ENCODE data around the gene SPPL3.
"Not testable (repeated sequence)": the region's sequence is repeated elsewhere in the genome, so short reads cannot be mapped to it uniquely, and the experiment has no call there.

The SPPL3 gene

DNA sequence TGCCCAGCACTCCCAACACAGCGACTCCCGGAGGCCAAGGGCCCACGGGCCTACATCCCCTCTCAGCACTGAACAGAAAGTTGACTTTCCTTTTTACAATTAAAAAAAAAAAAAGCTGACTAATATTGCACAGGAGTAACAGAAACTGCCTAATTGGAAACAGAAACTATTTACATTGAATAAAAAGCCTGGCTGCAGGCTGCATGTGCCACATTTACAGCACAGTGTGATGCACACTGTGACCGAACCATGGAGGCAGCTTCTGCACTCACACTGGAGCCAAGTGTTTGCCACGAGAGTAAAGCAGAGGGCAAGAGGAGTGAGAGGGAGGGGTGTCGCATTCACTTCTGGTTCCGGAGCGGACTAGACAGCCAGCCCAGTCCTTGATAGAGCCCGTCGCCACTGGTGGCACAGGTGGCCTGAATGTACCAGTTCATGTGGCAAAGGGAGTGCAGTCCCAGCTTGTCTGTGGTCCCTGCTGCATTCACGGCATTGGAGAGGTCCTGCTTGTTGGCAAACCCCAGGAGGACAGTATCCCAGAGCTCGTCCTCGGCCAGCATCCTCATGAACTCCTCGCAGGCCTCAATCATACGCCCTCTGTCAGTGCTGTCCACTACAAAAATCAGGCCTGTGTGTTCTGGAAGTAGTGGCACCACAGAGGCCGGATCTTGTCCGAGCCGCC lies 59.2 kb downstream of the SPPL3 start:
- DNase-seq (ENCODE audit: low read depth in 2 of 2): no peak

DNA sequence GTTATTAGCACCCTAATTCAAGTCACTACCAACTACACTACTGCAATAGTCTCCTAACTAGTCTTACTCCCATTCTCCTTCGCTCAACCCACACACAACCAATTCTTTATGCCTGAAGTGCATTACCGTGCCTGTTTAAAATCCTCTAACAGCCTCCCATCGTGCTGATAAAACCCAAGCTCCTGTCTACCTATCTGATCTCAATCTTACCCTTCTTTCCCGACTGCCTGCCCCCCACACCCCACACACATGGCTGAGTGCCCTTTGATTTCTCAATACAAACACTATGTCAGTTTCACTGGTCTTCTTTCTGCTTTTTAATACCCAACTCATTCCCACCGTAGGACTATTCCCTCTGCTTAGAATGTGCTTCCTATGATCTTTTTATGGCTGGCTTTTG lies 59.9 kb downstream of the SPPL3 start:
- no peak for DNase-seq (ENCODE audit: low read depth in 2 of 2)

DNA sequence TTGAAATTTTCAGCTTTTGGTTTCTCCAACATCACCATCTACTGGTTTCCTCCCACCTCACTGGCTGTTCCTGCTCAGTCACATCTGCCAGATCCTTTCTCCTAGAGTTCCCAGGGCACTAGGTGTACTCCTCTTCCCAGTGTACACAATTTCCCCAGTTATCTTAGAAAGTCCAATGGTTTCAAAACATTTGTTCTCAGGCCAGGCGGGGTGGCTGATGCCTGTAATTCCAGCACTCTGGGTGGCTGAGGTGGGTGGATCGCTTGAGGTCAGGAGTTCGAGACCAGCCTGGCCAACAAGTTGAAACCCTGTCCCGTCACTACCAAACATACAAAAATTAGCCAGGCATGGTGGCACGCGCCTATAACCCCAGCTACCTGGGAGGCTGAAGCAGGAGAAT lies 60.7 kb downstream of the SPPL3 start:
- DNase-seq (ENCODE audit: low read depth in 2 of 2): no peak

DNA sequence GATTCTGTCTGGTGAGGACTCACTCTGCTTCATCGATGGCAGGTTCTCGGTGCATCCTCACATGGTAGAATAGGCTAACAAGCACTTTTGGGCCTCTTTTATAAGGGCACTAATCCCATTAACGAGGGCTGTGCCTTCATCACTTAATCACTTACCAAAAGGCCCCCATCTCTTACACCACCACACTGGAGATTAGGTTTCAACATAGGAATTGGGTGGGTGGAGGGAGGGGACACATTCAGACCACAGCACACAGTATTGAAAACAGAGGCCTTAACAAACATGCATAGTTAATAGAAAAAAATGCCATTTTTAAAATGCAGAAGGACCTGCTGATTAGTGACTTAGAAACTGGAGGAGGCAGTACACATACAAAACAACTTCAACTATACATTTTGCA lies 61.6 kb downstream of the SPPL3 start:
- no peak for DNase-seq (ENCODE audit: low read depth in 2 of 2)

DNA sequence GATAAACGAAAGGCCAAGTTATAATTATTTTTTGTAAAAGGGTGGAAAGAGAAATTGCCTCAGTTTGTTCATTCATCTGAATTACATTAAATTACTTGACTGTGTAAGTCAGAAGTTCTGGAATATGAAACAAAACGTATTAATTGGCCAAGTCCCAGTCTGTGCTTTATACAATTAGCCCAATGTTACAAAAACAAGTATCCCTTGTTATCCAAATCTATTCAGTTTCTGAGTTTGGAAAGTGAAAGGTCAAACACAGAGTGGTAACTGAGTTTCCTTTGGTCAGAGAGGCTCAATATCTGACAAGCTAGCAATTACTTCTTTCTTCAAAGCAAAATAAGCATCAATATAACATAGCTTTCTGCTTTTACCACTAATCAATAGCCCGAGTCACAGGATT lies 62.6 kb downstream of the SPPL3 start:
- DNase-seq (ENCODE audit: low read depth in 2 of 2): no peak

DNA sequence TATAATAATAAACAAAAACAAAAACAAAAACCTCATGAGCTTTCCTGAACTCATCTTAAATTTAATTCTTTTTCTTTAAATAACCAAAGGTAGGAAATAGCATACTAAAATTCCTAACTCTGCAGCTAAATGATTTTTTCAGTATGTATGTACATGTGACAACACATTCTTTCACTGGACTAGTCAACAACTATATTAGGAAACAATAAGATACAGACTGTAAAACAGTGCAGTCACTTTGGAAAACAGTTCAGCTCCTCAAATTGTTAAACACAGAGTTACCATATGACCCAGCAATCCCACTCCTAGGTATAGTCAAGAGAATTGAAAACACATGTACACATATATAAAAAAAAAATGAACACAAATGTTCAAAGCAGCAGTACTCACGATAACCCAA lies 64.7 kb downstream of the SPPL3 start:
- DNase-seq (ENCODE audit: low read depth in 2 of 2): no peak

DNA sequence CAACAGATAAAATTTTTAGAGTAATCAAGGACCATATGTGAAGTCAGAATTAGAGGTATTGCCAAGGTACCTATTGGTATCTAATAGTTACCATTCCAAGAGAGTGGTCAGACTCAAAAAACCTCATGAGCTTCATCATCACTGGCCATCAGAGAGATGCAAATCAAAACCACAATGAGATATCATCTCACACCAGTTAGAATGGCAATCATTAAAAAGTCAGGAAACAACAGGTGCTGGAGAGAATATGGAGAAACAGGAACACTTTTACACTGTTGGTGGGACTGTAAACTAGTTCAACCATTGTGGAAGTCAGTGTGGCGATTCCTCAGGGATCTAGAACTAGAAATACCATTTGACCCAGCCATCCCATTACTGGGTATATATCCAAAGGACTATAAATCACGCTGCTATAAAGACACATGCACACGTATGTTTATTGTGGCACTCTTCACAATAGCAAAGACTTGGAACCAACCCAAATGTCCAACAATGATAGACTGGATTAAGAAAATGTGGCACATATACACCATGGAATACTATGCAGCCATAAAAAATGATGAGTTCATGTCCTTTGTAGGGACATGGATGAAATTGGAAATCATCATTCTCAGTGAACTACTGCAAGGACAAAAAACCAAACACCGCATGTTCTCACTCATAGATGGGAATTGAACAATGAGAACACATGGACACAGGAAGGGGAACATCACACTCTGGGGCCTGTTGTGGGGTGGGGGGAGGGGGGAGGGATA lies 65.4 kb downstream of the SPPL3 start:
- DNase-seq (ENCODE audit: low read depth in 2 of 2): not testable (repeated sequence)

DNA sequence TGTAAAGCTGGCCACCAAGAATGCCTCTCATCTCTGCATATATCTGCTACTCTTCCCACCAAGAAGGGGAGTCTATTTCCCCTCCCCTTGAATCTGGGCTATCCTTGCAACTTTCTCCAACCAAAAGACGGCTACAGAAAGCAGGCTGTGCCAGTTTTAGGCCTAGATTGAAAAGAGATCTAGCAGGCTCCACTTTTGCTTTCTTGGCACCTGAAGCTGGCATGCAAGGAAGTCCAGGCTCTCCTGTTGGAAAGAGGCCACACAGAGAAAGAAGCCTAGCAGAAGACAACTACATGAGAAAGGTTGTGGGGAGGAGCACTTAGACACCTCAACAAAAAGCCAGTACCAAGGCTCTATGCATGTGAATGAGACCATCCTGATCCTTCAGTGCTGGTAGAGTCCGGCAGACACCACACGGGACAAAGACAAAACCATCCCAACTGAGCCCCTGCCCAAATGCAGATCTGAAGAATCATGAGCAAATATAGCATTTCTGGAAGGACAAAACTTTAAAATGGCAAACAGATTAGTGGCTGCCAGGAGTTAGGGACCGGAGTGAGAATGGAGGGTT lies 68.0 kb downstream of the SPPL3 start:
- DNase-seq (ENCODE audit: low read depth in 2 of 2): no peak

DNA sequence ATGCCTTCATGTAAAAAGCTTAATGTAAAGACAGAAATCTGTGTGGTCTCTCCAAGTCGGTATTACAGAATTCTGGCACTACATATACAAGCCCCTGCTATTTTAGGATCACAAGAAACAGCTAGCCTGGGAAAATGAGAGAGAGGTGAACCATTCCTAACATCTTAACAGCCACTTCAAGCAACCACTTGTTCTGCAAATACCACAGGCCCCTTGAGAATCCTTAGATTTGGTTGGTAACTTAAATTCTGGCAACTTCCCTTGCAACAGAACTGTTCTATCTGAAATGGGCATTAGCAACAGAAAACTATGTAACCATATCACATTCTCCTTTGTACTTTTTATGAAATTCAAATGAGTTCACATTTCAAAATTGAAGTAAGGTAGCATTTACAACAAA lies 68.5 kb downstream of the SPPL3 start:
- DNase-seq (ENCODE audit: low read depth in 2 of 2): no peak

DNA sequence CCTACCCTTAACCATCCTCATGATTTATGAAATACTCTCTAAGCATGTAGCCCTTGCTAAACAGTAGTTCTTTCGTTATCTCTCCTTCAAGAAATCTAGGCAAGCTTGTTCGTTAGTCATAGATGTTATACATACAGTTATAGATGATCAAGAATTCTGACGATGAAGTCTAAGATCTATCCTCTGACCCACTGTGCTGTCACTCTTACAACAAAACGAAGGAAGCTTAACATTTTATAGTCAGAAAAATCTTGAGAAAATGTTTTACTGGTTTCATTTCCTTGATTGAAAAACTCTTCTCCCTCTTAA lies 68.9 kb downstream of the SPPL3 start:
- DNase-seq (ENCODE audit: low read depth in 2 of 2): no peak

DNA sequence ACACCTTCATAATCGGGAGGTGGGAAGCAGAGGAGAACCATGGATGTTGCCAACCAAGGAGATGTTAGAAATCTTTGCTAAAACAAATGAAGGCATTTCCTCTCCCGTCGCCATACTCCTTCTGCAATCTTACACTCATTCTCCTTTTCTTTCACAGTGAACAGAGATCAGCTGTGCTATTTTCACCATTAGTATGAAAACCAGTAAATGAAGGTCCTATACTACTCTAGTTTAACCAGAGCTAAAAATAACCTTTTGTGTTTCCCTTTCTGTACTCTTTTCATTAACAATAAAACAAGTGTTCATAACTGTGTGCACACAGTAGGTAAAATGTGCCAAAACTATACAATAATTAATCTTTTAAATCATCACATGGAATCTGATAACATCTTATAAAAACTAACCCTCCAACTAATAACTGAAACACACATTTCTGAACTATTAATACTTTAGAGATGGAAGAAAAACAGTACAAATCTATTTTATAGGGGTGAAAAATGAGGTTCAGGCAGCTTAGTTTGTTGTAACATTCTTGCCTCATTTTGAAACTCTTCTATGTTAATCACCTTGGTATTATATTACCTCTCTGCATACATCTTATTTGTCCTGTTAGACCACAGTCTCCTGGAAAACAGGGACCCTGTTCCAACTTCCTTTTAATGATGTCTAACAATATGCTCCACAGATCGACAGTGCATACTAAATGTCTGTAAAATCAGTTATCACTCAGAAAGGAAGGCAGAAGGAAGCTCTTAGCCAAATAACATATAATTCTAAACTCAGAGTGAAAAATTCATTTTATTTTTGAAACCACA lies 69.5 kb downstream of the SPPL3 start:
- DNase-seq (ENCODE audit: low read depth in 2 of 2): no peak

DNA sequence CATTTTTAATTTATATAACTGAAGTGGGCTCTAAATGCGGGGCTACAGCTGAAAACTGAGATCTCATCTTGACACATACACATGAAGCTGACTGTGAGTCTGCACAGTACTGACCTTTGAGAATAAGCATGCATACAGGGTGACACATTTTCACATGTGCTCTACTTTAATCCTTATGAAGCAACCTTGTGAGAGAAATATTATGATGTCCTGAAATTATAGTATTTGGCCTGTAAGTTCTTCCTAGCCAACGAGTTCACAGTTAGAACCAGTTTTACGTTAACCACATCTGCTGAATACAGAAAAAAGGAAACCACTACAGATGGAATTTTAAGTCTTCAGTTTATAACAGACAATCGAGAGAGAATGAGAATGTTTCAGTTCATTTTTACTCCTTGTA lies 70.3 kb downstream of the SPPL3 start:
- no peak for DNase-seq (ENCODE audit: low read depth in 2 of 2)

DNA sequence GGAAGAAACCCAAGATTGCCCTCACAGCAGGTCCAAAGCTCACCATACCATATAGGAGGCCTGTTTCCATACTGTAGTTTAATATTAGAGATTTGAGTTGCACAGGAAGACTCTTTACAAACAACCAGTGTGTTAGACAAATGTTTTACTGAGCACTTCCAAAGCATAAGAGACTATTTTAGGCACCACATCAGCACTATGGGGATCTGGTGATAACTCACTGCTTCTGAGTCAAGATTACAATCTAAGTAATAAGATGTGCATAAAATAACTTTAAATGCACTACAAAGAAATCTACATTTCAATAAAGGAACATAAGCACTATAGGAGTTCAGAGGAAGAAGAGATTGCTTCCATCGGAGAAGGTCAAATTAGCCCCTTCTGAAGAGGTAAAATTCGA lies 71.4 kb downstream of the SPPL3 start:
- no peak for DNase-seq (ENCODE audit: low read depth in 2 of 2)

DNA sequence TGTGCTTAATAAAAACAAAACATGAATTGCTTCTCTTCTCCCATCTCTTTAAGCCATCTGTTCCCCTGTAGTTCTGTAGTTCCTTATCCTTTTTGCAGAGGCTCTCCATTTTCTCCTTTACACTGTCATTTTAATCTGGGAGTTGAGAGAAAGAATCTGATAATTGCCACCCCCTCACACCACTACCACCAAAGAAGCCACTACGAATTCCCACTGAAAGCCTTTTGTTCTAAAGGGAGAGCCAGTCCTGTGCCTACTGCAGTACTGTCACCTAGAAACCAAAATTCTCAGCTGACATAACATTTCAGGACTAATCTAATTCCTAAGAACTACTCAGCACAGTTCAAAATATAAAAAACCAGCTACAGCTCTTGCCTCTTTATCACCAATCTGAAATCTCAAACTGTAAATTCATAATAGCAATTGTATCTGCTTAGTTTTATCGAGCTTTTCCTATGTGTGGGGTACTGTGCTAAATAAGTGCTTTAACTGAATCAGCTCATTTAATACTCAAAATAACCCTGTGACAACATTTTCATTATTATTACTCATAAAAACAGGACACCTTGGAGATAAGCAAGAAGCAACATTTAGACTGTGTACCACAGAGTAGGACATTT lies 72.4 kb downstream of the SPPL3 start:
- DNase-seq (ENCODE audit: low read depth in 2 of 2): no peak

DNA sequence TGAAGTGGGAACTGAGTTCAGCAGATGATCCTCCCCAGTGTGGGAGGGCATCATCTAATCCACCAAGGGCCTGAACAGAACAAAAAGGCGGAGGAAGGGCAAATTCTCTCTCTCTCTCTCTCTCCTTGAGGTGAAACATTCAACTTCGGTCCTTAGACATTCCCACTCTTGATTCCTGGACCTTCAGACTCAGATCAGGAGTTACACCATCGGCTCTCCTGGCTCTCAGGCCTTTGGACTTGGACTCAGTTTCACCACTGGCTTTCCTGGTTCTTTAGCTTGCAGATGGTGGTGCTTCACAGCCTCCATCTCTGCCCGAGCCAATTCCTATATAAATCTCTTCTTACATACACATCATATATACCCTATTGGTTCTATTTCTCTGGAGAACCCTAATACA lies 73.2 kb downstream of the SPPL3 start:
- DNase-seq (ENCODE audit: low read depth in 2 of 2): no peak

DNA sequence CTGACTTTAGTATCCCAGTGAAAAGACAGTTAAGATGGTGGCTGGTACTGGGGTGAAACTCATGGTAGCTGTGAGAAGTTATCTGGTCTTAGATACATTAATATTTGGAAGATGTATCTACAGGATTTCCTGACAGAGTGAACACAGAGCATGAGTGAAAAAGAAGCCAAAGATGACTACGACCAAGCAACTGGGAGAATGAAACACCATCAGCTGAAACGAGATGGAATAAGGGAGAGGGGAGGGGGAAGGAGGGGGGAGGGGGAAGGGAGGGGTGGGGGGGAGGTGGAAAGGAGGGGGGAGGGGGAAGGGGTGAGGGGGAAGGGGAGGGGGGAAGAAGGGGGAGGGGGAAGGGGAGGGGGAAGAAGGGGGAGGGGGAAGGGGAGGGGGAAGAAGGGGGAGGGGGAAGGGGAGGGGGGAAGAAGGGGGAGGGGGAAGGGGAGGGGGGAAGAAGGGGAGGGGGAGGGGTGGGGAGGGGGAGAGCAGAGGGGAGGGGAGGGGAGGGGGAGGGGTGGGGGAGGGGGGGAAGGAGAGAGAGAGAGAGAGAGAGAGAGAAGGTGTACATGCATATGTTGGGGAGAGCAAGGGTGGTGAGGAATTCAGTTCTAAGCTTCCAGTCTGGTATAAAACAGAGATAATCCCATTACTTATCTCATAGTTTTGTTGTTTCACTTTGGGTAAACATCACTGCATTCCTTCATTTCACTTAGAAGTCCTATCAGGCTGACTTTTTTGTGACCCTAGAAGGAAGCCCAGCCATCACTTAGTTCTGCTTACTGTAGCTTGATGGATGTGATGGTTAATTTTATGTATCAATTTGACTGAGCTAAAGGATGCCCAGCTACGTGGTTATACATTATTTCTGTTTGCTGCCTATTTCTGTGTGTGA lies 73.9 kb downstream of the SPPL3 start:
- DNase-seq (ENCODE audit: low read depth in 2 of 2): no peak

DNA sequence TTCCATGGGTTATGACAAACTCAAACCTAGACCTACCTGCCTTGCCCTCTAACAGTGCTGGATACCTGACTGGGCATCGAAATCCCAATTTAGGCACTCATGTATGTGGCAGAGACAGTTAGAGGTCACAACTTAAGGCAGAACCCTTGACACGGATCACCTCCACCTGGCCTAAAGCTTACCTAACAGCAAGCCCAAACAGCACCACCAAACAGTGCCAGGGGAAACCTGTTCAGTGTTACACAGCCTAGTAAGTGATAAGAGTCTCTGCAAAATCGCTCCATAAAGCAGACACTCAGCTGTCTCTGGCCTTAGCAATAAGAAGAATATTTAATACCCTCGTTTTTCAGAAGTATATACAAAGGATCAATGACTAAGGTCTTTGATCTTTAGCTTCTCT lies 77.8 kb downstream of the SPPL3 start:
- no peak for DNase-seq (ENCODE audit: low read depth in 2 of 2)

DNA sequence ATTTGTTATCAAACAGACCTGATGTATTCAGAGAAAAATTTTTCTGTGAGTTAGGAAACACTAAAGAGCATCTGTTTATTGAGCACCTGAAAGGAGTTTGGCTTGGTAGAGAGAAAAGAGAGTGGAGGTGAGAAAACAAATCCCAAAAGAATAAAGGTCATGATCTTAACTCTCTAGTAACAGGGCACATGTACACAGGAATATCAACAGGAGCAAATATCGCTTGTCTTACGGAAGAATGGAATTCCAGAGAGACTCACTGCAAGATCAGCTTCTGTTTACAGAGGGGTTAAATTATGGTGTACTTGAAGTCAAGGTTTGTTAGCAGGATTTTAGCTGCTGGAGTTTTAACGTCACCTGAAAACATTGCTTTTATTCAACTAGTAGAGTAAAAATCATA lies 78.8 kb downstream of the SPPL3 start:
- no peak for DNase-seq (ENCODE audit: low read depth in 2 of 2)

DNA sequence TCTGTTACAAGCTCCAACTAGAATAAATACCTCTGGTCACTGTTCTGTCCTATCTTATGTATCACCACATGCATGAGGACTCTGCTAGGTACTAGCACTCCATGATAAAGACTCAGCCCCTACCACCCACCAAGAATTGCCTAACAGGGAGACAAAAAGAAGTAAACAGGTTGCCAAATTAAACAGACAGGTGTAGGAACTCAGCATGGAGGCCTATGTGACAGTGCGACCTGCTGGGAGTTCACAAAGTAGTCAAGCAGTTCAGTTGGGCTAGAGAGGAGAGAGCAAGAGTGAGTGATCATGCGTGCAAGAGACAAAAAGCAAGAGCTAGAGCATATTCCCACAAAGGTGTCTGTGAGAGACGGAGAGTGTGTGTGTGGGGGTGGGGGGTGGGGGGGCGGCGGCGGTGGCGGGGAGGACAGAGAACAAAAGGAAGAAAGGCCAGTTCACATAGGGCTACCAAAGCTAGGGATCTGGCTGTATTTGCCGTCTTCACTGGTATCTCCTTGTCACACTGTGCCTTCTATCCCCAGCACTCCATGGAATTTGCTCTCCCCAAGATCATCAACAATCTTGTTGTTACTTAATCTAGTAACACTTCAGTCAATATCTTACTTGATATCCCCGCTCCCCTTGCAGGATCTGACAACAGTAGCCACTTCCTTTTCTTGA lies 81.2 kb downstream of the SPPL3 start:
- no peak for DNase-seq (ENCODE audit: low read depth in 2 of 2)

DNA sequence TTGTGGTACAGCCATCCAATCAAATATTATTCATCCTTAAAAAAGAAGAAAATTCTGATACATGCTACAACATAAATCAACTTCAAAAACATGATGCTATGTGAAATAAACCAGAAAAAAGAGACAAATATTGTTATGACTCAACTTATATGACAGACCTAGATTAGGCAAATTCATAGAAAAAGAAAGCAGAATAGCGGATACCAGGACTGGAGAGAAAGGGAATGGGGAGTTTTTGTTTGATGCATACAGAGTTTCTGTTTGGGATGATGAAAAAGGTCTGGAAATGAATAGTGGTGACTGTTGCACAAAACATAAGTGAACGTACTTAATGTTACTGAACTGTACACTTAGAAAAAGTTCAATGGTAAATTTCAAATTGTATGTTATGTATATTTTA lies 82.3 kb downstream of the SPPL3 start:
- DNase-seq (ENCODE audit: low read depth in 2 of 2): no peak

Data from stimulated activated CD8-positive, alpha-beta memory T cell treated with anti-CD3 and anti-CD28 coated beads, Interleukin-15, amount 100 ng/mL, for 4 hours (primary cell).